Ammon's horn (tissue), 1 donor: ENCODE measurements around the gene FAM193B.
"Not testable (repeated sequence)": the region's sequence is repeated elsewhere in the genome, so short reads cannot be mapped to it uniquely, and the experiment has no call there.

ENCODE experiments used
- DNase-seq: peaks from one replicate; pipeline ENCODE4 v3.0.0-alpha.2; 2016; ENCODE audit warnings: low spot score

FAM193B gene

GRCh38 chr5:177576169-177576568 lies 21.8 kb upstream of the FAM193B start:
- DNase-seq: no peak

GRCh38 chr5:177575488-177575887 lies 21.1 kb upstream of the FAM193B start:
- no peak for DNase-seq

GRCh38 chr5:177569894-177570293 lies 15.5 kb upstream of the FAM193B start:
- no peak for DNase-seq

- no peak for DNase-seq
These were observed 14.0 kb upstream of the FAM193B start for GRCh38 chr5:177568326-177568725.

GRCh38 chr5:177565046-177565445 lies 10.7 kb upstream of the FAM193B start:
- DNase-seq: no peak

- not testable (repeated sequence) for DNase-seq
These were observed 5.1 kb upstream of the FAM193B start for GRCh38 chr5:177559446-177559941.

GRCh38 chr5:177557796-177558195 lies 3.4 kb upstream of the FAM193B start:
- no peak for DNase-seq

- DNase-seq: no peak
These were observed 2.8 kb upstream of the FAM193B start for GRCh38 chr5:177557041-177557647.

GRCh38 chr5:177555665-177556064 lies 1.3 kb upstream of the FAM193B start:
- no peak for DNase-seq

- DNase-seq: no peak
These were observed 865 bp upstream of the FAM193B start for GRCh38 chr5:177555228-177555627.

GRCh38 chr5:177553671-177554429 lies 513 bp downstream of the FAM193B start:
- peak; percentile 34 for DNase-seq

GRCh38 chr5:177552839-177553455 lies 1.4 kb downstream of the FAM193B start:
- no peak for DNase-seq

GRCh38 chr5:177550122-177550521 lies 4.2 kb downstream of the FAM193B start:
- no peak for DNase-seq

GRCh38 chr5:177548495-177548894 lies 5.9 kb downstream of the FAM193B start:
- no peak for DNase-seq

GRCh38 chr5:177547736-177548135 lies 6.6 kb downstream of the FAM193B start:
- no peak for DNase-seq

GRCh38 chr5:177546258-177546741 lies 8.1 kb downstream of the FAM193B start:
- DNase-seq: peak; percentile 80

- no peak for DNase-seq
These were observed 8.7 kb downstream of the FAM193B start for GRCh38 chr5:177545487-177546257.

GRCh38 chr5:177542816-177543465 lies 11.4 kb downstream of the FAM193B start:
- DNase-seq: no peak

- no peak for DNase-seq
These were observed 13.9 kb downstream of the FAM193B start for GRCh38 chr5:177540438-177540837.

GRCh38 chr5:177539411-177539810 lies 15.0 kb downstream of the FAM193B start:
- no peak for DNase-seq

GRCh38 chr5:177538876-177539275 lies 15.5 kb downstream of the FAM193B start:
- DNase-seq: no peak
